Esophagus muscularis mucosa (tissue), 3 donors: ENCODE measurements around the gene EPAS1.

Experiments used
- EP300 ChIP-seq: sonication (generic); formaldehyde crosslinking; IDR thresholded peaks from one replicate; pipeline ENCODE4 v1.6.1; 2017; ENCODE audit warnings: antibody characterized with exemption
- TF ChIP-seq, protein P1 (sequence below), 3 experiments: fragments of 200-600 bp in 2 of 3; fragments of 450-650 bp in 1 of 3; sonication (generic) in 2 of 3; IDR thresholded peaks; one replicate each; pipeline ENCODE4 v1.5.1; 2017 to 2019; ENCODE audit warnings: antibody characterized with exemption in 3 of 3, mild to moderate bottlenecking in 2 of 3, moderate library complexity in 1 of 3

DNA sequence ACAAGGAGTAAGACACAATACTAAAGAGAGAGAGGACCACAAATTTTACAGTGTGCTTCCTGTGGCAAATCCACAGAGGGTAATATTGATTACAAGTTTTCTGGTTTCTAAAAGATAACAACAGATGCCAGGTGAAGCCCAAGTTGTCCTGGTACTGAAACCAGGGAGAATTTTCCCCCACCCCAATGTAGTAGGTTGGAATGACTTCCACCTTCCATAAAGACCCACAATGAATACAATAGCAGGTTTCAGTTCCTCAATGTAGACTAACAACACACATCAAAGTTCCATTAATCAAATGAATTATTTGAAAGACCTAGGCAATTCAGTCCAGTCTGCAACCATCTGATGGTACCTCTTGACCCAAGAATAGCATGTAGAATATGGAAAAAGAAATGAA is 138.1 kb downstream of the EPAS1 start:
- TF ChIP-seq, protein P1, sequence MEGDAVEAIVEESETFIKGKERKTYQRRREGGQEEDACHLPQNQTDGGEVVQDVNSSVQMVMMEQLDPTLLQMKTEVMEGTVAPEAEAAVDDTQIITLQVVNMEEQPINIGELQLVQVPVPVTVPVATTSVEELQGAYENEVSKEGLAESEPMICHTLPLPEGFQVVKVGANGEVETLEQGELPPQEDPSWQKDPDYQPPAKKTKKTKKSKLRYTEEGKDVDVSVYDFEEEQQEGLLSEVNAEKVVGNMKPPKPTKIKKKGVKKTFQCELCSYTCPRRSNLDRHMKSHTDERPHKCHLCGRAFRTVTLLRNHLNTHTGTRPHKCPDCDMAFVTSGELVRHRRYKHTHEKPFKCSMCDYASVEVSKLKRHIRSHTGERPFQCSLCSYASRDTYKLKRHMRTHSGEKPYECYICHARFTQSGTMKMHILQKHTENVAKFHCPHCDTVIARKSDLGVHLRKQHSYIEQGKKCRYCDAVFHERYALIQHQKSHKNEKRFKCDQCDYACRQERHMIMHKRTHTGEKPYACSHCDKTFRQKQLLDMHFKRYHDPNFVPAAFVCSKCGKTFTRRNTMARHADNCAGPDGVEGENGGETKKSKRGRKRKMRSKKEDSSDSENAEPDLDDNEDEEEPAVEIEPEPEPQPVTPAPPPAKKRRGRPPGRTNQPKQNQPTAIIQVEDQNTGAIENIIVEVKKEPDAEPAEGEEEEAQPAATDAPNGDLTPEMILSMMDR (IDR thresholded peaks at IDR 0.05), result no peak
- TF ChIP-seq EP300, result no peak
